GM21825 (cell line): ENCODE data around the gene INIP.

Experiments
- ATAC-seq: cut with Tn5 transposase; IDR thresholded peaks from one replicate; pipeline ENCODE4 v1.9.1; 2021; ENCODE audit warnings: mild to moderate bottlenecking, moderate library complexity; ENCODE audit not compliant: unreplicated experiment

Gene INIP, protein sequence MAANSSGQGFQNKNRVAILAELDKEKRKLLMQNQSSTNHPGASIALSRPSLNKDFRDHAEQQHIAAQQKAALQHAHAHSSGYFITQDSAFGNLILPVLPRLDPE

DNA sequence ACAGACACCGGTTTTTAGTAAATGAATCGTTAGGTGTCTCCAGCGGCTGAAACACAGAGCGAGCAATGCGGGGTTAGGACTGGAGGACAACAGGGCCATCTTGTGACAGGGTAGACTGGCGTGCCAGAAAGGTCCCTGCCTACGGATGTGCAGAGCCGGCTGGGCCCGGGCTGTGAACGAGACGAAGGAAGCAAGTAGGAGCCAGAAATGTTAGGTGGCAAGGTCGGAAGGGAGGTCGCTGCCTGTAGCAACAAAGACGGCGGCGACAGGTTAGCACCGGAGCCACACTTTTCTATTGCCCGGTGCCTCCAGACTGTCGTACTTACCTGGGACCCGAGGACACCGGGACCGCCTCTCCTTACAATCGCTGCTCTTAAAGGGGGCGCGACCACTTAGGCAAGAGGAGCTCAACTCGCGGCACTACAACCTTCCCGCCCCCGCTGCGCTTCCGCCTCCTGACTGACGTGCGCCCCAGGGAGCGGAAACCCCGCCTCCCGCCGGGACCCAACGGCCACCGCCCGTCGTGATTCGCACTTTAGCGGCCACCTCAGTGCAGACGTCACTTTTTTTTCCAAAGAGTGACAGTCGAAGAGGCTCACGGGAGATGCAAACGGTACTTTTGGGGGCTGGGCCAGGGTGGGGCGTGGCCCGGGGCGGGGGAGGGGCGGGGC lies at the start of gene INIP:
TSS of gene INIP (minus strand) at position 457 of the 671 bp plus-strand sequence. CDS start 1,632 bp downstream, outside the sequence.
- peak; percentile 93 for ATAC-seq

DNA sequence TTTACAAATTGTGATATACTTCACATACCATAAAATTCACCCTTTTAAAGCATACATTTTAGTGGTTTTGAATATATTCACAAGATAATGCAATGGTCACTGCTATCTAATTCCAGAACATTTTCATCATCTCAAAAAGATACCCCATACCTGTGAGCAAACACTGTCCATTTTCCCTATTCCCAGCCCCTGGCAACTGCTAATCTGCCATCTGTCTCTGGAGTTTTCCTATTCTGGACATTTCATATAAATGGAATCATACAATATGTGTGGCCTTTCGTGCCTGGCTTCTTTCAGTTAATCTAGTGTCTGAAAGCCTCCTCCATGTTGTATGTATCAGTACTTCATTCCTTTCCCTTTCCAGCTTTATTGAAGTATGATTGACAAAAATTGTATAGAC lies 47.4 kb upstream of the INIP start:
- ATAC-seq: no peak

DNA sequence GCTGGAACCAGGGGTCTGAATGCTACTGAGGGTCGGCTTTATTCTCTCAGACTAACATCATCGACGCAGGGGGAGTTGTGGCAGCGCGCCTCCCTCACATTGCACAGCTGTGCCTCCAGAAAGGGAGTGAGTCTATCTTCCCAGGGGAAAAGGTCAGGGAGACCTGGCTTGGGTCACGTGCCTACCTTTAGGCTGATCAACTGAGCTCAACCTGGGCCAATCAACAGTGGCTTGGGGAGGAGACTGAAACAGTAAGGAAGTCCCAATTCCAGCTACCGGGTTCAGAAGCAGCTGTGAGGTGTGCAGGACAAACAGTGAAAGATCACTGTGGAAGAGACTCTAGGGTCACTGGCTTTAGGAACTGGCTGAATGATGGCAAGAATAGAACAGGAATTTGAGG lies 46.9 kb upstream of the INIP start:
- ATAC-seq: no peak

DNA sequence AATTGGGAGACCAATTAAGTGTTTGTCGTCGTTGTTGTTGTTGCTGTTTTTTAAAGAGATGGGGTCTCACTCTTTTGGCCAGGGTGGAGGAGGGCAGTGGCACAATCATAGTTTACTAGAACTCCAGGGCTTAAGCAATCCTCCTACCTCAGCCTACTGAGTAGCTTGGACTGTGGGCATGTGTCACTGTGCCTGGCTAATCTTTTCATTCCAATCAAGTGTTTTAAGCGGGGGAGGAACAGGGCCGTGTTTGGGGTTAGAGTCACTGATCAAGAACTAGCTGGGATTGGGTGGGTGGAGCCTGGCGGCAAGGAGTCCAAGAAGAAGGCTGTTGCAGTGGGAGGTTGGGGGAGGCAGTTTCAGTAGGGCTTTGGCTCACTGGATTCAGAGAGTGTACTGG lies 46.4 kb upstream of the INIP start:
- ATAC-seq: no peak

DNA sequence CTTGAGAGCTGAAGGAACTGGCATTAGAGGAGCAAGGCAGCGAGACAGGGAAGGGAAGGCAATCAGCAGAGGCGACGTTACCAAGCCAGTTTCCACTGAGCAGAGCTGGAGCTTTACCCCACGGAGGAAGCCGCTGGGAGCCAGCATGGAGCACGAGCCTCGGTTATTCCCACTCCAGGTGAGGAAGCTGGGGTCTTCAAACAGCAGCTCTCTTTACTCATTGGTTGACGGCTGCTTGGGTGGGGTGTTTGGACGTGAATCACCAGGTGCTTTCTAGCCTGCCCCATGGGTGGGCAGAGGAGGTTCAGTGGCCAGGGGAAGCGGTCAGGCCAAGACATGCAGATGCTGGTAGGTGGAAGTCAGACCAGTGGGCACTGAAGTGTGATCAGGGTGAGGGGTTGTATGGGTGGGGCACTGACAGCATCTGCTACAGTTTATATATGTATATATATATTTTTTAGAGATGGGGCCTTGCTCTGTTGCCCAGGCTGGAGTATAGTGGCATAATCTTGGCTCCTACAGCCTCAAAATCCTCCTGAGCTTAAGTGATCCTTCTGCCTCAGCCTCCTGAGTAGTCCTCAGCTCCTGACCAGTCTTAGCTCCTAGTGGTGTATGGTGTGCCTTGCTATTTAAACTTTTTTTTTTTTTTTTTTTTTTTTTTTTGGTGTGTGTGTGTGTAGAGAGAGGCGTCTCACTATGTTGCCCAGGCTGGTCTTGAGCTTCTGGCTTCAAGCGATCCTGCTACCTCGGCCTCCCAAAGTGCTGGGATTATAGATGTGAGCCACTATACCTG lies 45.0 kb upstream of the INIP start:
- no peak for ATAC-seq

DNA sequence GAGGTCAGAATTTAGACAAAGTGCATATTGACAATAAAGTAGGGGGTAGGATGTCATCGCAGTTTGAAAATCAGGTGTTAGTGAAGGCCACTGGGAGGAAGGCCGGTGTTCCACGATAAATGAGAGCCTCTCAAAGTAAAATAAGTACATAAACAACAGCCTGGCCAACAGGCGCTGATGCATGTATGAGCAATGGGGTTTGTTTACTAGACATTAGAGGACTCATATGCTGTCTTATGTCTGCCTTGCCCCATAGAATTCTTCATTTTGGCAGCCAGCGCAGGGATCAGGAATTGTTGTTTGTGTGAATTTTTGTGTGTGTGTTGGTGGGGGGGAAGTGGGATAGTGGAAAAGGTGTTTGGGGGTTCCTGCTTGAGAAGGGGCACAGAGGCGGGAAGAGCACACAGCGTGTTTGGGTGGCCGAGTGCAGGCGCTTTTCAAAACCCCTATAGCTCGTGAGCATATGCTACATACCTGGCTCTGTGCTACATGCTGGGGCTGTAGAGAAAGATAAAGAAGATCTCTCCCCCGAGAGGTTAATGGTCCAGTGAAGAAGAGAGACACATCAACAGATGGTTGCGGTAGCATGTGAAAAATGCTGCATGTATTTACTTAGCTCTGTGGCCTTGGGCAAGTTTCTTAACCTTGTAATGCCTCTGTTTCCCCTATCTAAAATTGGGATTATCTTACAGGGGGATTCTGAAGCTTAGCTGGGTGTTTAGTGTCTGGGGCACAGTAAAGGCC lies 44.2 kb upstream of the INIP start:
- ATAC-seq: no peak

DNA sequence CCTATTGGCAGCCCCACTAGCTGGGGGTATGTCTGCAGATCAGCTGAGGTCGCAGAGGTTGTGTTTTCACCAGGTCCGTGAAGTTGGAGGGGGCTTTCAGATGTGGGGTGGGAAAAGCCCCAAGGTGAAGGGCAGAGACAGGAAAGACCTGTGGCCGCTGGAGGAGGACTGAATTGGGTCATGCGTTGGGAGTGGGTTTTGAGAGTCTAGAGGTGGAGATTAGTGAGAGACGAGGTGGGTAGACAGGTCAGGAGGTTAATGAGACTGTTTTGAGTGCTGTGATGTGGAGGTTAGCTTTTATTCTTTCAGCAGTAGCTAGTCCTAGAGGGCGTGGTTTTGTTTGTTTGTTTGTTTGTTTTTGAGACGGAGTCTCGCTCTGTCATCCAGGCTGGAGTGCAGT lies 42.9 kb upstream of the INIP start:
- no peak for ATAC-seq

DNA sequence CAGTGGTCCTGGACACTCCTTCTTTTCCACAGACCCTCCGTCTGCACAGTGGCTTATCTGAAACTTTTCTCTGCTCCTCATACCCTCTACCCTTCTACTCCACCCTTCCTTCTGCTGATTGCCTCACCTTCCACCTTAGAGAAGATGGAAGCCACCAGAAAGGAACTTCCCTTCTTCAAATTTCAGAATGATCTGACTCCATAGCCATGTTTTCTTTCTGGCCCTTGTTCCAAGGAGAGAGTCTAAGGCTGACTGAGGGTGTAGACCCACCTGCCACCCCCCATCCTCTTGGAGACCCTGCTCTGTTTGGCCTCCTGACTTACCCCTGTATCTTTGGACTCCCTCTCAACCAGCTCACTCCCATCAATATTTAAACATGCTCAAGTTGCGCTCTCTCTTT lies 40.0 kb upstream of the INIP start:
- no peak for ATAC-seq

DNA sequence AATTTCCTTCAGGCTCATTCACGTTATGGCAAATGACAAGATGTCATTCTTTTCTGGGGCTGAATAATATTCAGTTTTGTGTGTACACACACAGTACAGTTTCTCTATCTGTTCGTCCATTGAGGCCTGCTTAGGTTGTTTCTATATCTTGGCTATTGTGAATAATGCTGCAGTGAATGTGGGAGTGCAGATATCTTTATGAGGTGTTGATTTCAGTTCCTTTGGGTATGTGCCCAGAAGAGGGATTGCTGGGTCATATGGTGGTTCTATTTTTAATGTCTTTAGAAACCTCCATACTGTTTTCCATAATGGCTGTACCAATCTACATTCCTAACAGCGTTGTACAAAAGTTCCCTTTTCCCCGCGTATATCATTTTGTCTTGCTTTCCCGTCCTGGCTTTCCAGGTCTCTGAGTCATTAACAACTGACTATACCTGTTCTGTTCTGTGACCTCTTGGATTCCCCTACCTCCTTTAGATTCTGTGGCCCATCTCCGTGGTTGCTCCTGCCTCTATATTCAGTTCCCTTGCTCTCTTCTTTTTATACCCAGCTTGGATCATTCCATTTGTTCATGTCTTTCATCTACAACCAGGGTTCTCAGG lies 39.5 kb upstream of the INIP start:
- ATAC-seq: no peak

DNA sequence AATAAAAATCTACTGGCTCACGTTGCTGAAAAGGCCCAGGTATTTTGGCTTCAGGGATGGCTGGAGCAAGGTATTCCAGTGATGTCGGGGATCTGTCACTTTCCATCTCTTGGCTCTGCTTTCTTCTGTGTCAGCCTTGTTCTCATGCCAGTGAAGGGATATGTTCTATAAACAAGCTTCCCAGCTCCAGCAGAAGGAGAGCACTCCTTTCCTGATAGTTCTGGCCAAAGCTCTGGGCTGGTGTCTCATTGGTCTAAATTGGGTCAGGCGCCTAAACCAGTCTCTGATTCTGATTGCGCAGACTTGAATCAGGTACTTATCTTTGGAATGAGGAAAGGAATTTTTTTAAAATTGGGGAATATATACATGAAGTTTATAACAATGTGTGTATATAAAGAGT lies 37.8 kb upstream of the INIP start:
- ATAC-seq: no peak

DNA sequence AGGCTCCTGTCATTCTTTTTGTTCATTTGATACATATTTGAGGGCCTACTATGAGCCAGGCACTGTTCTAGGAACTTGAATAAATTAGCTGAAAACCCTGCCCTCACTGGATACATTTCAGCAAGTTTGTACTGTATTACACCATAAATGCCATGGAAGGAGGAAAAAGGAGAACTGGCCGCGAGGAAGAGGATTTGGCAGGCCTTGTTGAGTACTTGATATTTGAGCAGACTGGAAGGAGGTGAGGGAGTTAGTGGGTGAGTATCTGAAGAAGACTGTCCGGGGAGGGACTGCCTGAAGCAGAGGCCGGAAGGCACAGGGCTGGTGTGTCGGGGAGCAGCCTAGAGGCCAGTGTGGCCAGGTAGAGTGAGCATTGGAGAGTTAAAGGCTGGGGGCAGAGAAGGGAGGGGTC lies 37.1 kb upstream of the INIP start:
- ATAC-seq: no peak

DNA sequence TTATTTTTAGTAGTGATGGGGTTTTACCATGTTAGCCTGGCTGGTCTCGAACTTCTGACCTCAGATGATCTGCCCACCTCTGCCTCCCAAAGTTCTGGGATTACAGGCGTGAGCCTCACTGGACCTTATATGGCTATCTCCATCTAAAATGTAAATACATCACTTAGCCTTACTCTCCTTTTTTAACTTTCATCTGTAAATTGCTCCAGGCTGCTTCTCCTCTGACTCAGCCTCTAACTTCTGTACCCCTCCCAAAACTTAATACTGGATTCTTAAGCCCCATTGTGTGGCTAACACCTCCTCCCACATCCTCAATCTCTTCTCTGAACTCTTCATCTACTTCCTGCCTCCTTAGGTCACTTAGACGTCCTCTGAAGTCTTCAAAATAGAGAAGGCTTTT lies 36.7 kb upstream of the INIP start:
- ATAC-seq: no peak

DNA sequence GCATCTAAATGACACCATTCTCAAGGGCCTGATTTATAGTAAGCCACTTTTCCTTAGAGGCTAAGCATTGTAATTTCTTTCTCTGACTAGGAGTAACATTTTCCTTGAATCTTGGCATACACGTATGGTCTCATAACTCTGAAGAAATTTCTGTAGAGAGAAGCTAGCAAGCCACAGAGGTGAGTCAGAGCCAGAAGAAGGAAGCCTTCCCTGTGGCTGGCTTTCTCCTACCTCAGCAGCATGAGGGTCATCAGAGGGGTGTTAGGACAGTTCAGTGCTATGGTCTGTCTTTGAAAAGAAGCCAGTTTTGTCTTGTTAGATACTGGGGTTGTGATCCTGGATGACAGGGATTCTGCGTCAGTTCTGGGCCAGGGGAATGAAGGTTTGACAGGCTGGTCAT lies 35.8 kb upstream of the INIP start:
- no peak for ATAC-seq

DNA sequence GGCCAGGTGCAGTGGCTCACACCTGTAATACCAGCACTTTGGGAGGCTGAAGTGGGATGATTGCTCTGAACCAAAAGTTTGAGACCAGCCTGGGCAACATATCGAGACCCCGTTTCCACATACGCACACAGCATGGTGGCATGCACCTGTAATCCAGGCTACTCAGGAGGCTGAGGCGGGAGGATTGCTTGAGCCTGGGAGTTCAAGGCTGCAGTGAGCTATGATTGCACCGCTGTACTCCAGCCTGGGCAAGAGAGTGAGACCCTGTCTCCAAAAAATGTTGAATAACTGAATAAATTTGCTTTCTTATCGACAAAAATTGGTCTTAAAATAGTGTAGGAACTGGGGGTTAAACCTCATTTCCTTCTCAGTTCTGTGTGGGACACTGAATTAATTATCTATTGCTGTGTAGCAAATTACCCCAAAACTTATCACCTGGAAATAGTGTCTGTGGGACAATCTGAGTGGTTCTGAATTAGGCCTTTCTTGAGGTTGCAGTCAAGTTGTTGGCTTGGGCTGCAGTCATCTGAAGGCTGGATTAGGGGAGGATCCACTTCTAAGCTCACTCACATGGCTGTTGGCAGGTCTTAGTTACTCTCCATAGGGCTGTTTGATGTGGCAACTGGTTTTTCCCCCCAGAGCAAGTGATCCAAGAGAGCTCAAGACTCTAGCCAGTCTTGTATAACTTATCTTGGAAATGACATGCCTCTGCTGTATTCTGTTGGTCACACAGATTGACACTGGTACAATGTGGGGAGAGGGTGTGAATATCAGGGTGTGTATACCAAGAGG lies 34.6 kb upstream of the INIP start:
- ATAC-seq: no peak

DNA sequence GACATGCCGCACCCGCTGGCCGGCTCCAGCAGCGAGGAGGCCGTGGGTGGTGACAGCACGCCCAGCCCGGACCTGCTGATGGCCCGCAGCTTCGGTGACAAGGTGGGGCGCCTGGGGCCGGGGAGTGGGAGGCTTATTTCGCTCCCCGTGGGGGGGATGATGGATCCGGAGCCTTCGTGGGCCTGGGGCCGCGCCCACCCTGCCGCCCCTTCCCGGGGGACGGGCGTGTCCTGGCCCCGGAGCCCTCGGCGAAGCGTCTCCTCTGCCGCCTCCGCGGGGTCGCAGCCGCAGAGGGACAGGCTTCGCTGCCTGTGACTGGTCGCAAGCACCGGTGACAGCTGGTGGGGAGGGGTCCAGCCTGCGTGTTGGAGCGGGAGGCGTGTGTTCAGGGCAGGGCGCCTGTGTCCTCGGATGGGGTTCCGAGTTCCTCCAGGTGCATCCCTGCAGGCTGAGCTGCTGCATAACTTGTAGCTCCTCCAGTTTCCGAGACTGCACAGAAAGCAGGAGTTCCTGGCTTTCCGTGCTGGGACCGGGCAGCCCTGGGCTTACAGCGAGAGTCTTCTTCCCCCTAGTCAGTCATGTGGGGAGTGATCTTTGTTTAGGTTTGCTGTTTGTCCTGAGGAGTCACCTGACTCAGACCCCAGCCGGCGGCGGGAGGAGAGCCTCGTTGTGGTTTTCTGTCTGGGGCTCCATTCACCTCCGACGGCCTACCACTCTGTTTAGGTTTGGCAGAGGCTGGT lies 33.3 kb upstream of the INIP start:
- peak; percentile 35 for ATAC-seq

DNA sequence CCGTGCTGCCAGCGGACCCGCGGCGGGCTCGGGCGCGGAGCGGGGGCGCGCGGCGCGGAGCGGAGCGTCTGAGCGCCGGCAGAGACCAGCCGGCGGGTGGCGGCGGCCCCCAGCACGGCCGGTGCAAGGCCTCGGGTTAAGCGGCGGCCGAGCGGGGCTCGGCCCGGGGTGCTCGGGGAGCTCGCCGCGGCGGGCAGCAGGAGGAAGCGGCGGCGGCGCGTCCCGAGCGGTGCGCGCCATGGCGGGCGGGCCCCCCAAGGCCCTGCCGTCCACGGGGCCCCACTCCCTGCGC lies 32.8 kb upstream of the INIP start:
- ATAC-seq: no peak

DNA sequence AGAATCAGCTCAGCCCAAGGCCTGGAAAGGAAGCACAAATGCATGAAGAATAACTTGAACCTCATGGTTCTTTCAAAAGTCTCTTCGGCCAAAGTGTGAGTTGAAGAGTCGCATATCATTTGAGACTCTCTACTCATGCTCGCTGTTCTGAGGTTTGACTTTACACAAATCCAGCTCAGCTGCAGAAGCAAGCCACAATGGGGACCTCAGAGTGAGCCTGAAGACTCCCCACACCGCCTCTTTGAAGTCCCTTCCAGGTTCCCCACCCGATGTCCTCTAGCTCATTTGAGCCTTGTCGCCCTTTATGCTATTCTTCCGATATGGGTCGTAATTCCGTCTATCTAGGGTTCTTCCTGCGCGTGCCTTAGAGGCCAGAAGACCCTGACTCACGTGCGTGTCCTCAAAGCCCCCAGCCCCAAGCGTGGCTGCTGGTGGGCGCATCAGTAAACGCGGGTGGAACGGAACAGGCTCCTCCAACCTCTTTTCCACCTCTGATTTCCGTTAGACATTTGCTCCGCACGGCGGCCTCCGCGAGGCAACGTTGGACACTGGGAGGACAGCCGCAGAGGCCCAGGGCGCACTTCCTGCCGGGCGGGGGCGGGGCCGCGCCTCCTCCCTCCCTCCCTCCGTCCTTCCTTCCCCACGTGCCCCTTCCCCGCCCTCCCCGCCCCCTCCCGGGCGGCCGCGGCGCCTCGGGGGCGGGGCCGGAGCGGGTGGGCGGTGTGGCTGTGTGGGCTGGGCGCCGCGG lies 32.3 kb upstream of the INIP start, which contains the start of gene SNX30:
TSS of gene SNX30 (plus strand) at position 745 of the 748 bp plus-strand sequence. CDS start 242 bp downstream, outside the sequence.
- ATAC-seq: peak; percentile 85

DNA sequence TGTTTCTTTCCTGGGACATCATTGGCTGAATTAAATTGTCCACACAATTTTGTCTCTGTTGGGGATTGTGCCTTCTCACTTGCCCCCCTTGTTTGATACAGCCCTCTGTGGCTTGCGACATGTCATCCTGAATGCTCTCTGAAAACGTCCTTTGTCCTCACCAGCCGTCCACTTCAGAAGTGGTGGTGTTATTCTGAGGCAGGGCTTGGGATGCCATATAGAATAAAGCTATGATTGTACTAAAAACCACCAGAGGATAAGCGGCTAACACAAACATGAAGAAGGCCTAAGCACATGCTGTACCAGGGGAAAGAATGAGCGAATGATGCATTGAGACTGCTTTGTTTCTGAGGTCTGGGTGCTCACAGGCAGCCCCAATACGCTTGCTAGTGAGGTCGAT lies 29.2 kb upstream of the INIP start:
- no peak for ATAC-seq

DNA sequence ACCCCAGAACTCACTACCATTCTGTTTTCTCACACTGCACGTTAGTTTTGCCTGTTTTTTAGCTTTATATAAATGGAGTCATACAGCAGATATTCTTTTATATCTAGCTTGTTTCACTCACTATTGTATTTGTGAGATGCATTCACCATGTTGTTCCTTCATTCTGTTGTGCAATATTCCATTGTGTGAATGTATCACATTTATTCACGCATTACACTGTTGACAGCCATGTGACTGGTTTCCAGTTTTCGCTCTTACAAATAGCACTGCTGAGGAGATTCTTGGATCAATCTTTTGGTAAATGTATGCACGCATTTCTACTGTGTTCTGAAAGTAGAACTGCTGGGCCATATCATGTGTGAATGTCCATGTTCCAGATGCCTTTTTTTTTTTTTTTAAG lies 26.3 kb upstream of the INIP start:
- ATAC-seq: no peak
